T47D (cell line): ENCODE data around the gene SLC16A7.

Experiments
- DNase-seq, 2 experiments: peaks; one replicate each; pipeline versions ENCODE4 v3.0.0 to v3.0.0-alpha.2; 2011 to 2012; ENCODE audit warnings: low read depth in 1 of 2, low spot score in 1 of 2
- JUND ChIP-seq: IDR thresholded peaks from 2 replicates; pipeline ENCODE4 v1.6.1; 2012; ENCODE audit warnings: low read depth
- in situ Hi-C: cut with HindIII; loops from 2 replicates; pipeline ENCODE4 v1.10.0; 2016; ENCODE audit warnings: low sequenced_read_pairs, low pct_unique_long_range_greater_than_20kb

Gene SLC16A7

GRCh38 chr12:59699421-59700152, 103.8 kb downstream of the SLC16A7 start:
- in situ Hi-C loops: no loop called here
- DNase-seq: no peak
- no peak for TF ChIP-seq JUND

GRCh38 chr12:59700153-59700450, 104.3 kb downstream of the SLC16A7 start:
- no peak for TF ChIP-seq JUND
- DNase-seq: no peak
- in situ Hi-C loops: no loop called here

- no peak for TF ChIP-seq JUND
- in situ Hi-C loops: no loop called here
- no peak for DNase-seq
Measured at GRCh38 chr12:59708064-59708463, 112.2 kb downstream of the SLC16A7 start.

GRCh38 chr12:59708484-59708883, 112.7 kb downstream of the SLC16A7 start:
- no peak for DNase-seq
- in situ Hi-C loops: no loop called here
- TF ChIP-seq JUND: no peak

- no peak for DNase-seq
- TF ChIP-seq JUND: no peak
Measured at GRCh38 chr12:59710004-59710628, 114.3 kb downstream of the SLC16A7 start.

GRCh38 chr12:59710964-59711363, 115.1 kb downstream of the SLC16A7 start:
- no peak for DNase-seq
- in situ Hi-C loops: no loop called here
- TF ChIP-seq JUND: no peak

More at GRCh38 chr12:59710004-59710628, 114.3 kb downstream of the SLC16A7 start:
- in situ Hi-C loops: no loop called here

- DNase-seq: no peak
- in situ Hi-C loops: no loop called here
- TF ChIP-seq JUND: no peak
Measured at GRCh38 chr12:59715434-59715833, 119.6 kb downstream of the SLC16A7 start.

GRCh38 chr12:59716043-59716442, 120.2 kb downstream of the SLC16A7 start:
- no peak for TF ChIP-seq JUND
- no peak for DNase-seq
- in situ Hi-C loops: no loop called here

GRCh38 chr12:59717436-59717835, 121.6 kb downstream of the SLC16A7 start:
- no peak for DNase-seq
- TF ChIP-seq JUND: no peak
- in situ Hi-C loops: no loop called here

- TF ChIP-seq JUND: no peak
- no peak for DNase-seq
- in situ Hi-C loops: no loop called here
Measured at GRCh38 chr12:59719701-59720100, 123.9 kb downstream of the SLC16A7 start.

- in situ Hi-C loops: no loop called here
- no peak for DNase-seq
- no peak for TF ChIP-seq JUND
Measured at GRCh38 chr12:59723520-59723919, 127.7 kb downstream of the SLC16A7 start.

- no peak for TF ChIP-seq JUND
- DNase-seq: no peak
- in situ Hi-C loops: no loop called here
Measured at GRCh38 chr12:59724011-59724695, 128.3 kb downstream of the SLC16A7 start.

- DNase-seq: no peak
- TF ChIP-seq JUND: no peak
- in situ Hi-C loops: no loop called here
Measured at GRCh38 chr12:59733200-59733599, 137.4 kb downstream of the SLC16A7 start.
